H1 (cell line): ENCODE data around the gene MSL1. TPM values are rescaled to one million over a fixed set of nuclear protein-coding genes. Genes with fewer than 3 reads are reported as not detected.
A peak's percentile ranks its signal among the peaks of the same experiment; 100 is the strongest.

Experiments
- CTCF ChIA-PET: fragments of 300-600 bp; sonication (Branson Sonifier 250); formaldehyde crosslinking; loops from one replicate; lab custom pipeline; 2021; ENCODE audit not compliant: partially characterized antibody; lab: Charles Lee
- POLR2A ChIA-PET: fragments of 300-600 bp; sonication (Branson Sonifier 250); formaldehyde crosslinking; loops from one replicate; lab custom pipeline; 2021; ENCODE audit warnings: inconsistent platforms; ENCODE audit not compliant: partially characterized antibody; lab: Charles Lee
- DNase-seq, 2 experiments: peaks; one replicate each; pipeline versions ENCODE4 v3.0.0 to v3.0.0-alpha.2; 2010 to 2022; ENCODE audit warnings: low spot score in 2 of 2, low read depth in 1 of 2, mixed read lengths in 1 of 2
- FAIRE-seq: peaks from 2 replicates; lab custom pipeline; 2011; peaks lifted over from hg19 to GRCh38; lab: Jason Lieb, UNC
- H2AFZ ChIP-seq: 2 replicates; pipeline ENCODE4 v1.8.1; 2012; ENCODE audit warnings: low read length, inconsistent platforms
- H2AK5ac ChIP-seq: 2 replicates; pipeline ENCODE4 v1.6.1; 2013; ENCODE audit warnings: low read depth, low read length
- H2BK120ac ChIP-seq: replicated peaks from 2 replicates; pipeline ENCODE3; 2013; ENCODE audit warnings: low read depth, low read length, inconsistent platforms
- H2BK12ac ChIP-seq: 2 replicates; pipeline ENCODE4 v1.6.1; 2013; ENCODE audit warnings: low read depth, low read length
- H2BK15ac ChIP-seq: 2 replicates; pipeline ENCODE4 v1.6.1; 2013; ENCODE audit warnings: low read length
- H2BK20ac ChIP-seq: 2 replicates; pipeline ENCODE4 v1.6.1; 2013; ENCODE audit warnings: low read length
- H2BK5ac ChIP-seq: 2 replicates; pipeline ENCODE4 v1.6.1; 2013; ENCODE audit warnings: low read depth, low read length
- H3K14ac ChIP-seq: 2 replicates; pipeline ENCODE4 v1.6.1; 2013; ENCODE audit warnings: inconsistent platforms; ENCODE audit not compliant: insufficient read length
- H3K18ac ChIP-seq: 2 replicates; pipeline ENCODE4 v1.6.1; 2013; ENCODE audit warnings: low read length; ENCODE audit errors: extremely low read depth
- H3K23ac ChIP-seq: 2 replicates; pipeline ENCODE4 v1.6.1; 2013; ENCODE audit warnings: inconsistent platforms; ENCODE audit not compliant: insufficient read length
- H3K23me2 ChIP-seq: 2 replicates; pipeline ENCODE4 v1.6.1; 2013; ENCODE audit warnings: low read depth, low read length
- H3K27ac ChIP-seq: 2 replicates; pipeline ENCODE4 v1.6.1; 2011; ENCODE audit warnings: low read depth, low read length, inconsistent platforms
- H3K27me3 ChIP-seq, 4 experiments: replicated peaks in 1 of 4; 1 replicate in 1 of 4; 2 replicates in 3 of 4; pipeline versions ENCODE4 v1.6.1 to v1.8.1; 2011 to 2013; ENCODE audit warnings: low read length in 3 of 4, mild to moderate bottlenecking in 3 of 4, inconsistent platforms in 2 of 4, mixed read lengths in 2 of 4, moderate library complexity in 1 of 4; ENCODE audit not compliant: control insufficient read depth in 3 of 4, insufficient read depth in 3 of 4; ENCODE audit errors: extremely low read depth in 1 of 4
- H3K36me3 ChIP-seq, 4 experiments: 2 replicates each; pipeline versions ENCODE4 v1.6.1 to v1.8.1; 2011 to 2013; ENCODE audit warnings: mild to moderate bottlenecking in 4 of 4, low read length in 3 of 4, moderate library complexity in 2 of 4, control low read depth in 1 of 4, inconsistent platforms in 1 of 4; ENCODE audit not compliant: insufficient read depth in 4 of 4, control insufficient read depth in 2 of 4
- H3K4ac ChIP-seq: replicated peaks from 2 replicates; pipeline ENCODE3; 2013; ENCODE audit warnings: low read length, low read depth, mixed read lengths, inconsistent platforms; ENCODE audit not compliant: insufficient read length
- H3K4me1 ChIP-seq, 4 experiments: replicated peaks in 1 of 4; 1 replicate in 1 of 4; 2 replicates in 3 of 4; pipeline versions ENCODE4 v1.6.1 to v1.8.1; 2011 to 2013; ENCODE audit warnings: low read length in 3 of 4, inconsistent platforms in 2 of 4, mixed read lengths in 1 of 4; ENCODE audit not compliant: insufficient read depth in 4 of 4, control insufficient read depth in 3 of 4
- H3K4me2 ChIP-seq, 2 experiments: 2 replicates each; pipeline versions ENCODE4 v1.6.1 to v1.8.1; 2011 to 2013; ENCODE audit warnings: low read depth in 2 of 2, low read length in 2 of 2, control low read depth in 1 of 2, inconsistent platforms in 1 of 2, mild to moderate bottlenecking in 1 of 2; ENCODE audit not compliant: insufficient read depth in 1 of 2
- H3K4me3 ChIP-seq, 4 experiments: fragments of 200-600, 300-600 bp in 1 of 4; sonication (generic), shearing (Covaris generic), sonication (Bioruptor Twin) in 1 of 4; 2 replicates each; pipeline versions ENCODE4 v1.5.1 to v1.8.1; 2011 to 2016; ENCODE audit warnings: low read length in 4 of 4, low read depth in 3 of 4, control low read depth in 2 of 4, inconsistent platforms in 2 of 4, mild to moderate bottlenecking in 2 of 4, mixed read lengths in 1 of 4, moderate library complexity in 1 of 4; ENCODE audit not compliant: insufficient read depth in 2 of 4; ENCODE audit errors: extremely low read depth in 1 of 4
- H3K56ac ChIP-seq: replicated peaks from 2 replicates; pipeline ENCODE3; 2013; ENCODE audit warnings: low read depth, mild to moderate bottlenecking, mixed read lengths, low read length, inconsistent platforms; ENCODE audit not compliant: insufficient read length
- H3K79me1 ChIP-seq: 2 replicates; pipeline ENCODE4 v1.6.1; 2013; ENCODE audit warnings: low read depth, low read length, control low read depth
- H3K79me2 ChIP-seq, 2 experiments: 2 replicates each; pipeline versions ENCODE4 v1.6.1 to v1.8.1; 2012 to 2013; ENCODE audit warnings: low read length in 2 of 2, mild to moderate bottlenecking in 2 of 2, inconsistent platforms in 1 of 2; ENCODE audit not compliant: insufficient read depth in 2 of 2, control insufficient read depth in 1 of 2
- H3K9ac ChIP-seq, 4 experiments: replicated peaks in 1 of 4; 1 replicate in 1 of 4; 2 replicates in 3 of 4; pipeline versions ENCODE4 v1.6.1 to v1.8.1; 2011 to 2013; ENCODE audit warnings: low read depth in 3 of 4, low read length in 3 of 4, control low read depth in 2 of 4, mild to moderate bottlenecking in 2 of 4, moderate library complexity in 2 of 4, inconsistent platforms in 1 of 4; ENCODE audit errors: extremely low read depth in 1 of 4
- H3K9me3 ChIP-seq, 2 experiments: 2 replicates each; pipeline versions ENCODE4 v1.6.1 to v1.8.1; 2012 to 2013; ENCODE audit warnings: mild to moderate bottlenecking in 2 of 2, moderate library complexity in 2 of 2, control low read depth in 1 of 2, inconsistent platforms in 1 of 2, low read depth in 1 of 2, low read length in 1 of 2, mixed read lengths in 1 of 2; ENCODE audit not compliant: insufficient read depth in 2 of 2
- H4K20me1 ChIP-seq, 2 experiments: replicated peaks in 1 of 2; 2 replicates each; pipeline versions ENCODE3 to v1.8.1; 2011 to 2013; ENCODE audit warnings: inconsistent platforms in 2 of 2, low read length in 2 of 2, mild to moderate bottlenecking in 1 of 2; ENCODE audit not compliant: insufficient read depth in 2 of 2, control insufficient read depth in 1 of 2
- H4K5ac ChIP-seq: 2 replicates; pipeline ENCODE4 v1.6.1; 2013; ENCODE audit warnings: low read length, low read depth, mixed read lengths, inconsistent platforms; ENCODE audit not compliant: insufficient read length
- H4K8ac ChIP-seq: 2 replicates; pipeline ENCODE4 v1.8.0; 2013; ENCODE audit warnings: mild to moderate bottlenecking, moderate library complexity, low read length, inconsistent platforms; ENCODE audit not compliant: insufficient read depth; ENCODE audit errors: extremely low read depth
- H4K91ac ChIP-seq: replicated peaks from 2 replicates; pipeline ENCODE3; 2013; ENCODE audit warnings: low read length, mixed read lengths, inconsistent platforms; ENCODE audit not compliant: insufficient read length
- EGR1 ChIP-seq: IDR thresholded peaks from 2 replicates; pipeline ENCODE4 v1.6.1; 2011; ENCODE audit warnings: low read depth, low read length, borderline replicate concordance
- GTF2F1 ChIP-seq: IDR thresholded peaks from 2 replicates; pipeline ENCODE4 v1.6.1; 2012; ENCODE audit warnings: low read depth, low read length, improper control_type of control experiment, borderline replicate concordance
- KDM4A ChIP-seq: IDR thresholded peaks from one replicate; pipeline ENCODE4 v1.7.1; 2012; ENCODE audit warnings: low read depth, mild to moderate bottlenecking, moderate library complexity, low read length, inconsistent platforms; ENCODE audit not compliant: severe bottlenecking
- SAP30 ChIP-seq: fragments of 300-600 bp; sonication (generic); IDR thresholded peaks from 2 replicates; pipeline ENCODE4 v1.7.1; 2012; ENCODE audit warnings: low read length, moderate library complexity, mild to moderate bottlenecking, inconsistent platforms; ENCODE audit not compliant: insufficient read depth, insufficient replicate concordance
- SUZ12 ChIP-seq: fragments of 200-600 bp; sonication (generic); IDR thresholded peaks from 2 replicates; pipeline ENCODE4 v1.6.1; 2012; ENCODE audit warnings: mild to moderate bottlenecking, inconsistent platforms, low read length, moderate library complexity, mixed read lengths
- TBP ChIP-seq: IDR thresholded peaks from 2 replicates; pipeline ENCODE4 v1.6.1; 2011; ENCODE audit warnings: low read depth, low read length, improper control_type of control experiment
- WGBS, 2 experiments: shearing (Covaris generic) in 1 of 2; methylation state at CpG; one replicate each; pipeline versions ENCODE4 v1.1.6 to v1.1.7; 2013 to 2015; ENCODE audit warnings: low lambda C conversion rate in 2 of 2, mixed read lengths in 2 of 2, inconsistent platforms in 1 of 2, low coverage in 1 of 2, missing lambda C conversion rate in 1 of 2; ENCODE audit not compliant: insufficient replicate concordance in 2 of 2, insufficient coverage in 1 of 2, insufficient read length in 1 of 2; ENCODE audit errors: extremely low coverage in 1 of 2, missing lambda C conversion rate in 1 of 2; 5-methylcytosine and 5-hydroxymethylcytosine counted together
- polyA plus RNA-seq, 7 experiments: library from polyadenylated mRNA; depleted of rRNA in 3 of 7; stranded (reverse) in 5 of 7; unstranded in 2 of 7; fragments of >200 nt in 5 of 7; fragments of 200-250 nt in 2 of 7; gene quantifications; 1 replicate in 5 of 7; 2 replicates in 1 of 7; 4 replicates in 1 of 7; pipeline versions ENCODE4 v1.2.1 to v1.2.3, GENCODE V29; 2011 to 2013; ENCODE audit warnings: missing spikeins in 2 of 7, mixed read lengths in 2 of 7
- total RNA-seq: library from RNA; stranded (reverse); fragmentation: NEBNext Ultra II Directional; extraction: Animal tissue kit (Norgen Biotek cat#: 25700); gene quantifications from 2 replicates; pipeline ENCODE4 v1.2.1, GENCODE V29; 2021

MSL1 gene
- total and polyA plus RNA-seq, 2 of the 8 experiments (the other 6 are each of a cell fraction or from before 2014, with no cell fraction given), result 24.1 to 66.5 TPM

DNA sequence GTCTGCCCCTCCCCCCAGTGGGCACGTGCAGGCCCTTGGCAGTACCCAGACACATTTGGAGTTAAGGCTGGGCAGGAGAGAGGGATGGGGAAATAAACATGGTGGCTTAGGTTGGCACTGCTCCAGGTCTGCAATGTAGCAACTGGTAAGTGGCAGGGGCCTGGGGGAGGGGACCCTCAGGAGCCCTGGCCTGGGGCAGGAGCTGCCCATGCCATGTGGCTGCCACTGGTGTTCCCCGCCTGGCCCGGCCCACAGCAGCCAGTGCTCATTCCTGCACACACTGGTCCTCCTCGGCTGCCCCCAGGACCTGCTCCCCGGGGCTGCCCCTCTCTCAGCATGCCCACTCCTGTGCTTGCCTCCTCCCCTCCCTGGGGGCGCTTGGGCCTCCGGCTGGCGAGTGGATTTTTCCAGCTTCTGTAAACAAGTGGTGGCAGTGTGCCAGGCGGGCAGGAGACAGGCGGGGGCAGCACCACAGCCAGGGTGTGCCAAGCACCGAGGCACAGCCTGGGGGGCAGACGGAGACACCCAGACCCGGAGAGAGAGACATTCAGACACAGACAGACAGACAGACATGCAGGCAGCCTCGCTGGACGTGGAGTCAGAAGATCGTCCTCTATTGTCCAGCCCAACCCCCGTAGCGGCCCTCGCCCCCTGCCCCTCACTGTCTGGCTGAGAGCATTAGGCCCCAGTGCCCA is 49.6 kb upstream of the MSL1 start:
- no peak overlapping the region for H3K27ac ChIP-seq
- H3K9me3 ChIP-seq, result no peaks in the 10 kb centered on the region
- H2AFZ ChIP-seq, result no peak overlapping the region
- H3K4me3 ChIP-seq, result no peak overlapping the region
- H3K36me3 ChIP-seq, result no peaks in the 10 kb centered on the region
- TF ChIP-seq GTF2F1, result no peak
- TF ChIP-seq TBP, result no peak
- no peak for TF ChIP-seq EGR1
- TF ChIP-seq SUZ12, result no peak
- no peak for TF ChIP-seq SAP30
- TF ChIP-seq KDM4A, result no peak
- peak overlapping the region; percentile 16; the same call in 1 of the 2 replicates for H4K8ac ChIP-seq
- peaks cover 7% of the 10 kb centered on the region; the same call in 1 of the 2 replicates for H3K79me1 ChIP-seq
- H2BK20ac ChIP-seq, result no peak overlapping the region
- peak overlapping the region; percentile 60 for H2BK5ac ChIP-seq
- H4K5ac ChIP-seq, result no peak overlapping the region
- ChIA-PET CTCF (interaction anchor here (1.1 to 38.4 kb wide), 9 partner anchors 9 to 59 kb away, joined by 3 to 876 read pairs (median 51); partner anchors contain the start of genes CSF3, MED24 and THRA), POLR2A (interaction anchor here (0.7 to 6.7 kb wide), 8 partner anchors 9 to 51 kb away, joined by 3 to 64 read pairs (median 4); partner anchors contain the start of genes MED24 and THRA)
- no peaks in the 10 kb centered on the region for H3K79me2 ChIP-seq
- FAIRE-seq (no peak), DNase-seq (no peak)
- H3K9ac ChIP-seq, result no peak overlapping the region
- H3K14ac ChIP-seq, result no peak overlapping the region
- H3K23ac ChIP-seq, result no peak overlapping the region
- H2BK12ac ChIP-seq, result peak overlapping the region; percentile 53; the same call in 1 of the 2 replicates
- 86% methylated on average over 11 of the region's 19 CpGs; no CpG with 5 or more reads in 1 of the 2 experiments for WGBS, 2 experiments
- H3K23me2 ChIP-seq, result peaks cover 4% of the 10 kb centered on the region
- 0 out of 2 replicates have a peak overlapping the region, but pooled peaks have one; percentile 2 for H2AK5ac ChIP-seq
- H2BK15ac ChIP-seq, result peak overlapping the region; percentile 46; the same call in 1 of the 2 replicates
- no peaks in the 10 kb centered on the region for H4K20me1 ChIP-seq
- H3K27me3 ChIP-seq, result no peaks in the 10 kb centered on the region
- H3K4ac ChIP-seq, result peak overlapping the region; percentile 72
- H3K56ac ChIP-seq, result no peak overlapping the region
- H2BK120ac ChIP-seq, result no peak overlapping the region
- no peak overlapping the region for H3K4me2 ChIP-seq
- H3K18ac ChIP-seq, result 0 out of 2 replicates have a peak overlapping the region, but pooled peaks have one; percentile 41
- peaks cover 22 to 55% (median 45%) of the 10 kb centered on the region in 4 experiments for H3K4me1 ChIP-seq
- peak overlapping the region; percentile 26 for H4K91ac ChIP-seq
